SKM-1 (cell line): ENCODE results near the gene FYN.

Source experiments
- DNase-seq: peaks from one replicate; lab custom pipeline; 2025; ENCODE audit not compliant: unreplicated experiment; lab: John Stamatoyannopoulos, UW

The FYN gene

DNA sequence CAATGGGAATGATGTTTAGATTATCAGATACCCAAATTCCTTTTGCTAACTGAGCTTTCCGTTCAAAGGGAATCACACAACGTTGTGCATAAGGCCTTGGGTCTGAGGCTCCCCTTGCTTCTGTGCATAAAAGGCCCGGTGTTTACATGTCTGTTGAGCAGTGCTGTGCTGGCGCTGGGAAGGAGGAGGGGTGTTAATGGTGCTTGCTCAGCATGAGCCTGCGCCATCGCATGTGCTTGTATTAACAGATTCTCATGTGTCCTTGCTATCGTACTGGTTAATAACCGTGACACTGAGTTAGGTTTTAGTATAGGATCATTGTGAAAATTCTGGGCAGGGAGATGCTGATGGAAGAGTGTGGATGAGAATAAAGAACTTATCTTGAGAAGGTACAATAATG lies 205.3 kb downstream of the FYN start:
- no peak for DNase-seq

DNA sequence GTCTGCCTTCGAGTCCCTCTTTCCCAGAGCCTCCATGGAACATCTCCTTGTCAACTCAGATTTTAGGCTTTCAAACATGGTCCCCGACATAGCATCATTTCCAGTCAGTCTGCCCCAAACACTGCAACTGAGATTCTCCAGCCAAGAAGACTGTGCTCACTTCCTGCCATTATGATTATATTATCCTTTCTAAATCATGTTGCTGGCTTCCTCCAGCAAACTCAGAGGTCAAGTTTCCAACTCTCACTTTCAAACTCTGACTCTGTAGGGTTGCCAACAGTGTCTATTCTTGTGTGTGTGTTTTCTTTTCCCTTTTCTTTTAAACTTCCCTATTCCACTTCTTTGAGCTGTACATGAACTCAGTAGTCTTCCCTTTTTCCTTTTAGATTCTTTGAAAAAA lies 206.4 kb downstream of the FYN start:
- no peak for DNase-seq

DNA sequence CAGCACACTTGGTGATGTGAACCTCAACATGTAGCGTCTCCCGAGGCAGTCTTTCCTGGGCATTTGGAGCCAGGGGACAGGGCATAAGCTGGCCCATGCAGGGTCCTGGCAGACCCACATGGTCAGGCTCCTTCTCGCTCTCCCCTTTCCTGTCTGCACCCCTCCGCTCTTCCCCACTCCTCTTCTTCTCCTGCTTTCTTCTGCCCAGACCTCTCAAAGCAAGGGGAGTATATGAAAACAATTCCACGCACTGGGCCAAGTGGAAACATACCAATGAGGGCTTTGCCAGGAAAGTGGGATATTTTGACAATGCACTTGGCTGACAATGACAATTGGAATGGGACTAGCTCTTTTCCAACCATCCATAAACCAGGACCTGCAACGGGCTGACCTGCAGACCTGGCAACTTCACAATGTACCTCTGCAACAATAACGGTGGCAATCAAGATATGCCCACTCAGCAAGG lies 208.7 kb downstream of the FYN start:
- no peak for DNase-seq

- peak; percentile 6 for DNase-seq
These were observed 209.3 kb downstream of the FYN start for GRCh38 chr6:111663692-111664564.

DNA sequence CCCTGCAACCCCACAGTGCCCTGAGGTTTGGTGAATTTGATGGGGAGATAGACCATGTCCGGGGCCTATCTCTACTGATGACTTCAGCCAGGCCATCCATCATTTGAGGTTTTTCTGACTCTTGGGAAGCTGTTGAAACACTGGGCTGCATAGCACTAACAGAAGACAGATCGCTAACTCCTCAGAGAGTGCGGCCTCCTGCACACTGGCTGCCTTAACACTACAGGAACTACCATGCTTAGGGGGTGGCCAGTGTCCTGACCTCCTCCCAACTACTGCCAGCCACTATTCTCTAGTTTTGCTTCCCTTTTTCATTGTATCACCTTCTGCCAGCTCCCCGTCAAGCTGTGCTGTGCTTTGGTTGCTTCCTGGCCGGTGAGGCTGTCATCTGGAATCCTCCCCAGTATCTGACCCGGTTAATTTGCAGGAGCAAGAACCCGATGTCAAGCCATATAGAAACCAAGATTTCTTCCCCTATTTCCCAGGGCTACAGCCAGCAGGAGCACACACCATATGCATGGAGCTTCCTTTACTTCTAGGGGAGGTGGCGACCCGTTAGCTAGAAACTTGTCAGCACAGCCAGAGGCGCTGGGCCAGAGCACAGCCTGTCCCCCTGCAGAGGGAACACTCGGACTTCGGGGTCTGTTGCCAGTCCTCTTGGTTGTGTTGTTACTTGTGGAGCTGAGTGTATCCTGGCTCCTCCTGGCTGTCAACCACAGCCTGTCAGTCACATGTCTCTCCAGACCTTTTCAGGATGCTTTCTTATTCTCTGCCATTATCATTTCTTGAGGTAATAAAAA lies 210.3 kb downstream of the FYN start:
- peak; percentile 5 for DNase-seq

GRCh38 chr6:111662072-111662793 lies 211.0 kb downstream of the FYN start:
- DNase-seq = no peak

DNA sequence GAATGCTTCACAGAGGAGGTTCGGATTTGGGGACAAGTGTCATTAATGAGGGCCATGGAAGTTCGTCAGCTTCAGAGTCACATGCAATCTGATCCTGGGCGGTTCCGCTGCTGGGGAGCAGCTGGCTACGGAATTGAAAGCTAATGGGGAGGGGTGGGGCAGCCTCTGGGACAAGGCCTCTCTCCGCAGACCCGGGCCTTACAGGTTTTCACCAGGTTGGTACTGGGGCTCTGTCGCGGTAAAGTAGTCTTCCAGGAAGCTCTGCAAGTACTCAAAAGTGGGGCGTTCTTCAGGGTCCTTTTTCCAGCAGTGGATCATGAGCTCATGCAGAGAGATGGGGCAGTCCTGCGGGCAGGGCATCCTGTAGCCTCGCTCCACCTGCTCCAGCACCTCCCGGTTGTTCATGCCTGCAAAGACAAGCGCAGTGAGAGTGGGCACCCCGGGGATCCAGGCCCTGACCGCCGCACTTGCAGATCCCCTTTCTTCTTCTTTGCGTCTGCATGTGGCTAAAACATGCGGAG lies 211.7 kb downstream of the FYN start:
- no peak for DNase-seq

DNA sequence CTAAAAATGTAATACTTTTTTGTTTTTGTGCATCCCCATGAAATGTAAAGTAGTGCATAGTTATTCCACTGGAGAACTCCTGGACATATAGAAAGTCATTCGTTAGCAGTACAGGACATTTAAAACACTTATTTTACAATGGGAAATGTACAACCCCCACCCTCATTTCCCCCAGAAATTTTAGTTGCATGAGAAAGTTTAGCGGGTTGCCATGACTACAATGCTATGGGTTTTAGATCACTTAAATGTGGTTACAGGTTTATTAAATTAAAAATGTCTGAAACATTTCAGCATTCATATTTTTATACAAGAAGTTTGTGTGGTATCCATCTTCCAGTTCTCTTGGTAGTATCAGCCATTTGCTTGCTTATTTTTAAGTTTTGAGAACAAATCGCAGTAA lies 212.7 kb downstream of the FYN start:
- no peak for DNase-seq

- no peak for DNase-seq
These were observed 214.6 kb downstream of the FYN start for GRCh38 chr6:111658462-111659154.

- no peak for DNase-seq
These were observed 216.1 kb downstream of the FYN start for GRCh38 chr6:111657146-111657545.

DNA sequence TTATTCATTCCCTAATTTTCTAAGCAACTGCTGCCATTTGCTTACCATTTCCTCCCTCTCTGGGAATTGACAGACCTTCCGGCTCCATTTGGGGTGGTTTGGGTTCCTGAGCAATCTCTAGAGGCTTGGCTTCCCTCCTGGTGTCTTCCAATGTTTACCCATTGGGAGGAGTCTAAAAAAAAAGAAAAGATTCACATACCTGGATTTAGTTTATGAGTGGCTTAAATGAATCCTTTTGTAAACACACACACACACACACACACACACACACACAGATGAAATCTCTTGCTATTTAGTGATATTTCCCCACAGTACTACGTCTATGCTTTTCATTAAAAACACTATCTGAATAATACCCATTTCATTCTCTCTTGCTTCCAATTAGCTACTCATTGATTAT lies 219.3 kb downstream of the FYN start:
- no peak for DNase-seq

- no peak for DNase-seq
These were observed 219.8 kb downstream of the FYN start for GRCh38 chr6:111653434-111653833.

- DNase-seq = no peak
These were observed 221.1 kb downstream of the FYN start for GRCh38 chr6:111652156-111652555.

DNA sequence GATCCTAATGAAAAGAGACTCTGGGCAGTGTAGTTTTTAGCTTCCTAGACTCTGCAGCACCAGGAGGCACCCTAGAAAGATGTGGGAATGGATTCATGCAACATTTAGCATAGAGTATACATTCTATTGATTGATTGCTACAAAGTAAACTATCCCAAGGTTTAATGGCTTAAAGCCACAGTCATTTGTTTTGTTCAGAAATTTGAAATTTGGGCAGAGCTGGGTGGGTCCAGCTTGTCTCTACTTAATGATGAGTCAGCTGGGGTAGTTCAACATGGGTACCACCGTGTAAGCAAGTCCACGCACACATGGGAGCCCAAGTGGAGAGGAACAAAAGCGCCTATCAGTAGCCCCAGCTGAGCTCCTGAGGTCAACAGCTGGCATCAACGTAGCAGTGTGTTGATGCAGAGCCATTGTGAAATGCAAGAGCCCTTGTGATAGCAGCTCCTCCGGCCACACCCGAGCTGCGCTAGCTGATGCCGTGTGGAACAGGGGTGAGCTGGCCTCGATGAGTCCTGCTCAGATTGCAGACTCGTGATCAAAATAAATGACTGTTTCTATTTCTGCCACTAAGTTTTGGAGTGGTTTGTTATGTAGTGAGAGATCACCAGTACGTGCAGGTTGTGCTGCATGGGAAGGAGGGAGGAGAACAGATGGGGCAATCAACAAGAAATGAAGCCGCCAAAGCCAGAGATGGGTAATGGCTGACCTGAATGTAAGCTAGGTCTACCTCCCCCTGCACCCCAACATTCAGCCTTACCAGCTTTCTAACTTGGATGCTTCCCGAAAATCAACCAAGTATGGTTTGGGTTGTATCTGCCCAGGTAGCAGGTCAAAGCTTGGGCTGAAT lies 221.8 kb downstream of the FYN start:
- DNase-seq = no peak

GRCh38 chr6:111650049-111650448 lies 223.2 kb downstream of the FYN start:
- no peak for DNase-seq

- DNase-seq = no peak
These were observed 225.2 kb downstream of the FYN start for GRCh38 chr6:111648100-111648499.

GRCh38 chr6:111646942-111647341 lies 226.3 kb downstream of the FYN start:
- DNase-seq = no peak

GRCh38 chr6:111646034-111646433 lies 227.2 kb downstream of the FYN start:
- DNase-seq = no peak

- DNase-seq = no peak
These were observed 228.3 kb downstream of the FYN start for GRCh38 chr6:111644893-111645430.
